ENCODE results near the gene ENTPD1.

DNA sequence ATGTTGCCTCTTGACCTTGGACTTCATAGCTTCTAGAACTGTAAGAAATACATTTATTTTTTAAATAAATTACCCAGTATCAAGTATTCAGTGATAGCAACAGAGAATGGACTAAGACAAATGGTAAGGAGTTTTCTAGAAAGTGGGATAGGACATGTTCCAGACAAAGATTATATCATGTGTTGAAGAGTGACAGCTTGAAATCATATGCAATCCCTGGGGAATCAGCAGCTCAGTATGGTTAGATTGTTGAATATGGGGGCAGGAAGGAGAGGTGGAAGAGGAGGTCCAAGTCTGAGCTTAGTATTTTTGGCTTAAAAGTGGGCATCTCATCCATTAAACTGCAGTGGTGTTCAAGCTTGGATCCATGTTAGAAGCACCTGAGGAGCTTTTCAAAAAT, 74.1 kb downstream of the ENTPD1 start:
- TF ChIP-seq, protein P1, sequence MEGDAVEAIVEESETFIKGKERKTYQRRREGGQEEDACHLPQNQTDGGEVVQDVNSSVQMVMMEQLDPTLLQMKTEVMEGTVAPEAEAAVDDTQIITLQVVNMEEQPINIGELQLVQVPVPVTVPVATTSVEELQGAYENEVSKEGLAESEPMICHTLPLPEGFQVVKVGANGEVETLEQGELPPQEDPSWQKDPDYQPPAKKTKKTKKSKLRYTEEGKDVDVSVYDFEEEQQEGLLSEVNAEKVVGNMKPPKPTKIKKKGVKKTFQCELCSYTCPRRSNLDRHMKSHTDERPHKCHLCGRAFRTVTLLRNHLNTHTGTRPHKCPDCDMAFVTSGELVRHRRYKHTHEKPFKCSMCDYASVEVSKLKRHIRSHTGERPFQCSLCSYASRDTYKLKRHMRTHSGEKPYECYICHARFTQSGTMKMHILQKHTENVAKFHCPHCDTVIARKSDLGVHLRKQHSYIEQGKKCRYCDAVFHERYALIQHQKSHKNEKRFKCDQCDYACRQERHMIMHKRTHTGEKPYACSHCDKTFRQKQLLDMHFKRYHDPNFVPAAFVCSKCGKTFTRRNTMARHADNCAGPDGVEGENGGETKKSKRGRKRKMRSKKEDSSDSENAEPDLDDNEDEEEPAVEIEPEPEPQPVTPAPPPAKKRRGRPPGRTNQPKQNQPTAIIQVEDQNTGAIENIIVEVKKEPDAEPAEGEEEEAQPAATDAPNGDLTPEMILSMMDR (IDR thresholded peaks at IDR 0.05; ENCODE audit: insufficient read depth, low read length, poor library complexity, severe bottlenecking): no peak
- TF ChIP-seq EZH2phosphoT487 (conservative IDR thresholded peaks at IDR 0.05; ENCODE audit: low read length): no peak

All from SU-DHL-6 (cell line).